GM12865 (cell line): ENCODE data around the gene UHRF1.
"Not testable (repeated sequence)": the region's sequence is repeated elsewhere in the genome, so short reads cannot be mapped to it uniquely, and the experiment has no call there.

ENCODE experiments used
- DNase-seq: peaks from one replicate; pipeline ENCODE4 v3.0.0; 2010; ENCODE audit warnings: low read depth
- H3K4me3 ChIP-seq: 2 replicates; pipeline ENCODE4 v1.5.1; 2011; ENCODE audit warnings: mild to moderate bottlenecking, low read depth, low read length, control low read depth
- CTCF ChIP-seq: IDR thresholded peaks from 2 replicates; pipeline ENCODE4 v1.5.1; 2011; ENCODE audit warnings: low read length, control low read depth, low read depth, inconsistent platforms; ENCODE audit not compliant: insufficient read depth; ENCODE audit errors: missing control alignments

The UHRF1 gene

GRCh38 chr19:4939466-4939865, 30.2 kb downstream of the UHRF1 start:
- H3K4me3 ChIP-seq = no peak overlapping the region
- DNase-seq = no peak
- TF ChIP-seq CTCF = no peak

- not testable (repeated sequence) for H3K4me3 ChIP-seq, DNase-seq
Observed at GRCh38 chr19:4941638-4942169, 32.4 kb downstream of the UHRF1 start.

GRCh38 chr19:4950650-4951049, 41.3 kb downstream of the UHRF1 start:
- not testable (repeated sequence) for H3K4me3 ChIP-seq, DNase-seq

GRCh38 chr19:4951656-4952055, 42.4 kb downstream of the UHRF1 start:
- no peak overlapping the region for H3K4me3 ChIP-seq
- TF ChIP-seq CTCF = no peak
- no peak for DNase-seq

- DNase-seq = no peak
- TF ChIP-seq CTCF = no peak
- H3K4me3 ChIP-seq = no peak overlapping the region
Observed at GRCh38 chr19:4952945-4953344, 43.6 kb downstream of the UHRF1 start.

- not testable (repeated sequence) for H3K4me3 ChIP-seq, DNase-seq
Observed at GRCh38 chr19:4954320-4955149, 45.2 kb downstream of the UHRF1 start.

GRCh38 chr19:4955274-4955673, 46.0 kb downstream of the UHRF1 start:
- no peak for TF ChIP-seq CTCF
- DNase-seq = no peak
- H3K4me3 ChIP-seq = no peak overlapping the region

- no peak for TF ChIP-seq CTCF
Observed at GRCh38 chr19:4957981-4958380, 48.7 kb downstream of the UHRF1 start.

More at GRCh38 chr19:4957981-4958380, 48.7 kb downstream of the UHRF1 start:
- no peak for DNase-seq
- H3K4me3 ChIP-seq = no peak overlapping the region
